ENCODE results near the gene TMEM183A.

Gene TMEM183A

DNA sequence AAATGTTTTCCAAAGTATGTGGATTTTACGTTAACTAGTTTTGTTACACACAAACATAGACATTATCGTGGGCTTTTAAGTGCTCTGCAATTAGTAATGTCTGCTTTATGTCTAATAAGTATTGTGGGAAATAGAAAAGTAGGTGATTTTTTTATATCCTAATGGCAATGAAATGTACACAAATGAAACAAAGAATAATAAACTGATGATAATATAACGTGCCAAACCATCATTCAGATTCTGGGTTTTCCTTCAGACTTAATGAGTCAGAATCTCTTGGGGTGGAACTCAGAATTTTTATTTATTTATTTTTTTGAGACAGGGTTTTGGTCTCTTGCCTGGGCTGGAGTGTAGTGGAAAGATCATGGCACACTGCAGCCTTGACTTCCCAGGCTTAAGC, 2.0 kb downstream of the TMEM183A start:
- H3K9ac ChIP-seq (ENCODE audit: low read length): no peak overlapping the region
- no peak overlapping the region for H3K4me3 ChIP-seq (ENCODE audit: low read depth, low read length, poor library complexity, severe bottlenecking)

DNA sequence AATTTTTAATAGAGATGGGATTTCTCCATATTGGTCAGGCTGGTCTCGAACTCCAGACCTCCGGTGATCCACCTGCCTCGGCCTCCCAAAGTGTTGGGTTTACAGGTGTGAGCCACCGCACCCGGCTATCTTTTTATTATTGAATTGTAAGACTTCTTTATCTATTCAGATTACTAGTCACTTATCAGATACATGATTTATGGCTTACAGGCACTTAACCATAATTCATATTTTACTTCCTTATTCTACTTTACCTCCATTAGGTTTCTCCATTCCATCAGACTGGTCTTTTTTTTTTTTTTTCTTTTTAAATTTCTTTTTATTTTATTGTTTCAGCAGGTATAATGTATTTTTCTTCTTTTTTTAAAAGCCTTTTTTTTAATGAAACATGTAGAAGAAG, 4.4 kb downstream of the TMEM183A start:
- TF ChIP-seq, protein P1, sequence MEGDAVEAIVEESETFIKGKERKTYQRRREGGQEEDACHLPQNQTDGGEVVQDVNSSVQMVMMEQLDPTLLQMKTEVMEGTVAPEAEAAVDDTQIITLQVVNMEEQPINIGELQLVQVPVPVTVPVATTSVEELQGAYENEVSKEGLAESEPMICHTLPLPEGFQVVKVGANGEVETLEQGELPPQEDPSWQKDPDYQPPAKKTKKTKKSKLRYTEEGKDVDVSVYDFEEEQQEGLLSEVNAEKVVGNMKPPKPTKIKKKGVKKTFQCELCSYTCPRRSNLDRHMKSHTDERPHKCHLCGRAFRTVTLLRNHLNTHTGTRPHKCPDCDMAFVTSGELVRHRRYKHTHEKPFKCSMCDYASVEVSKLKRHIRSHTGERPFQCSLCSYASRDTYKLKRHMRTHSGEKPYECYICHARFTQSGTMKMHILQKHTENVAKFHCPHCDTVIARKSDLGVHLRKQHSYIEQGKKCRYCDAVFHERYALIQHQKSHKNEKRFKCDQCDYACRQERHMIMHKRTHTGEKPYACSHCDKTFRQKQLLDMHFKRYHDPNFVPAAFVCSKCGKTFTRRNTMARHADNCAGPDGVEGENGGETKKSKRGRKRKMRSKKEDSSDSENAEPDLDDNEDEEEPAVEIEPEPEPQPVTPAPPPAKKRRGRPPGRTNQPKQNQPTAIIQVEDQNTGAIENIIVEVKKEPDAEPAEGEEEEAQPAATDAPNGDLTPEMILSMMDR (IDR thresholded peaks at IDR 0.05; ENCODE audit: low read length): no peak
- TF ChIP-seq EZH2 (IDR thresholded peaks at IDR 0.05; ENCODE audit: borderline replicate concordance, low read length): no peak
- Histone ChIP-seq H3K4me3 (ENCODE audit: low read depth, low read length, poor library complexity, severe bottlenecking) (no peak overlapping the region), H3K9me2 (ENCODE audit: low read depth, low read length) (no peaks in the 10 kb centered on the region), H2AFZ (ENCODE audit: low read length) (no peak overlapping the region), H3K27me3 (ENCODE audit: insufficient read depth, low read length) (no peaks in the 10 kb centered on the region), H3K9me3 (ENCODE audit: low read length) (peaks cover 2% of the 10 kb centered on the region; the same call in 1 of the 2 replicates), H3K4me1 (ENCODE audit: insufficient read depth, low read length, severe bottlenecking) (peaks cover 13% of the 10 kb centered on the region), H3K36me3 (ENCODE audit: insufficient read depth, low read length) (peaks cover 80% of the 10 kb centered on the region), H3K79me2 (ENCODE audit: insufficient read depth, low read length) (peaks cover 22% of the 10 kb centered on the region), H3K4me2 (ENCODE audit: low read length) (no peak overlapping the region), H3K9ac (ENCODE audit: low read length) (no peak overlapping the region), H3F3A (ENCODE audit: insufficient read depth, low read length) (no peaks in the 10 kb centered on the region), H3K27ac (ENCODE audit: low read depth, low read length, poor library complexity, severe bottlenecking) (no peak overlapping the region), H4K20me1 (ENCODE audit: insufficient read depth, low read length) (no peaks in the 10 kb centered on the region)

More for the DNA sequence above, 2.0 kb downstream of the TMEM183A start:
- Histone ChIP-seq H3K9me3 (ENCODE audit: low read length) (peaks cover 2% of the 10 kb centered on the region; the same call in 1 of the 2 replicates), H3K27ac (ENCODE audit: low read depth, low read length, poor library complexity, severe bottlenecking) (no peak overlapping the region), H3K27me3 (ENCODE audit: insufficient read depth, low read length) (no peaks in the 10 kb centered on the region), H3K36me3 (ENCODE audit: insufficient read depth, low read length) (peaks cover 56% of the 10 kb centered on the region), H3F3A (ENCODE audit: insufficient read depth, low read length) (no peaks in the 10 kb centered on the region), H2AFZ (ENCODE audit: low read length) (no peak overlapping the region), H3K79me2 (ENCODE audit: insufficient read depth, low read length) (peaks cover 22% of the 10 kb centered on the region), H3K9me2 (ENCODE audit: low read depth, low read length) (no peaks in the 10 kb centered on the region), H4K20me1 (ENCODE audit: insufficient read depth, low read length) (no peaks in the 10 kb centered on the region), H3K4me1 (ENCODE audit: insufficient read depth, low read length, severe bottlenecking) (peaks cover 20% of the 10 kb centered on the region), H3K4me2 (ENCODE audit: low read length) (no peak overlapping the region)
- TF ChIP-seq, protein P1 (IDR thresholded peaks at IDR 0.05; ENCODE audit: low read length): no peak
- TF ChIP-seq EZH2 (IDR thresholded peaks at IDR 0.05; ENCODE audit: borderline replicate concordance, low read length): no peak

DNA sequence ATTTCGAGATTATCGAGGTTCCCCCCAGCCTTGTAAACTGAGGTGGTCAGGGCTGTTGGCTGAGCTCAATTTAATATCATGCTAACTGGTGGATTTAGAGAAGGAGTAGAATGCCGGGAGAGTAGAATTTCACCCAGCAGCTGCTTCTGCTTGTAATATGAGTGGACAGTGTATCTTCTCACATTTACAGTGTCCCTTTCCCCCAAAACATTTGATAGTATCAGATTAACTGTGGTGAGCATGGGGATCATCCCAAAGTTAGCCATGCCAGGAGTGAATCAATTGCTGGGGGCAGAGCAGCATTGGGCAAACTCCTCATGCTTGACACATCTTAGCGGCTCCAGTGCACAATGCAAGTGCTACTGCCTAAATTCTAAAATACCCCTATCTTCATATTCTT, 9.9 kb downstream of the TMEM183A start:
- Histone ChIP-seq H3K79me2 (ENCODE audit: insufficient read depth, low read length) (no peaks in the 10 kb centered on the region), H4K20me1 (ENCODE audit: insufficient read depth, low read length) (no peaks in the 10 kb centered on the region), H3F3A (ENCODE audit: insufficient read depth, low read length) (no peaks in the 10 kb centered on the region), H3K27me3 (ENCODE audit: insufficient read depth, low read length) (no peaks in the 10 kb centered on the region), H2AFZ (ENCODE audit: low read length) (no peak overlapping the region), H3K36me3 (ENCODE audit: insufficient read depth, low read length) (peaks cover 95% of the 10 kb centered on the region), H3K9me3 (ENCODE audit: low read length) (no peaks in the 10 kb centered on the region), H3K4me2 (ENCODE audit: low read length) (no peak overlapping the region), H3K4me3 (ENCODE audit: low read depth, low read length, poor library complexity, severe bottlenecking) (no peak overlapping the region), H3K4me1 (ENCODE audit: insufficient read depth, low read length, severe bottlenecking) (no peaks in the 10 kb centered on the region), H3K9ac (ENCODE audit: low read length) (no peak overlapping the region), H3K9me2 (ENCODE audit: low read depth, low read length) (no peaks in the 10 kb centered on the region), H3K27ac (ENCODE audit: low read depth, low read length, poor library complexity, severe bottlenecking) (no peak overlapping the region)
- TF ChIP-seq, protein P1 (IDR thresholded peaks at IDR 0.05; ENCODE audit: low read length): no peak
- TF ChIP-seq EZH2 (IDR thresholded peaks at IDR 0.05; ENCODE audit: borderline replicate concordance, low read length): no peak
